Testis (tissue), 2 donors: ENCODE measurements around the gene EHMT1.

Source experiments
- POLR2A ChIP-seq: fragments of 450-650 bp; IDR thresholded peaks from one replicate; pipeline ENCODE4 v1.6.1; 2017; ENCODE audit warnings: antibody characterized with exemption, mild to moderate bottlenecking, moderate library complexity
- TF ChIP-seq, protein P1 (sequence below), 3 experiments: fragments of 450-650 bp in 2 of 3; fragments of 200-600 bp in 1 of 3; sonication (generic) in 1 of 3; IDR thresholded peaks; one replicate each; pipeline ENCODE4 v1.5.1; 2016 to 2019; ENCODE audit warnings: antibody characterized with exemption in 3 of 3, mild to moderate bottlenecking in 2 of 3, moderate library complexity in 1 of 3

DNA sequence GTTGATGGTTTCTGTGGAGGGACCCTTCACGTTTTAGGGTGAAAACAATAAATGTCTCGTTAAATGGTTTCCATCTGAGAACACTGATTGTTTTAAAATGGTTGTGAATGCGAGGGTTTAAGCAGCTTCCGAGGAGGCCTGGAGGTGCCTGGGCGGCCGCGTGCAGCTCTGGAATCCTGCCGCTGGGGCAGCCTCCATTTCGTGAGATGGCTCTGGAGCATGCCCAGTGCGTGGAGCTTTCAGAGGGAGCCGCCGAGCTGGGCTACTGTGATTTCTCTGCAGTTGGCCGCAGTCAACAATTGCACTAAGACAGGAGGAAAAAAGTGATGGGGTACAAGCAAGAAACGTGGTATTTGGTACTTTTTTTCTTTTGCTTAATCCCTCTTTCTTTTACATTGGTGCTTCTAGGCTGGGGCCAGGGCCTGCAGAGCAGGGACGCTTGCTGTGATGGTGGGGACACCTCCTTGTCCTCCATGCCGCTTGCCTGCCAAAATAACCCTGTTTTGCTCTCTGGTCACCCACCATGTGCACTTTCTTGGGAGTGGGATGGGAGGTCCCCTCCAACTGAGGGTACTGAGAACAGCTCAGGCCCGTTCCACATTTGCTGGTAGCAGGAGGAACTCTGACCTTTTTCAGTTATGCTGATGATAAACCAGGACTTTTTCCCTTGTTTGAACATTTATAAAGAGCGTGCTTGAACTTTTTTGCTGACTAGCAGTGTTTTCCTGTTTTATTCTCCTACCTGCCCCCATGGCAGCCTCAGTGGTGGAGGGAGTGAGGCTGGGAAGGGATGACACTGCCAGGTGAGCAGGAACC, 47.1 kb downstream of the EHMT1 start:
- TF ChIP-seq, protein P1, sequence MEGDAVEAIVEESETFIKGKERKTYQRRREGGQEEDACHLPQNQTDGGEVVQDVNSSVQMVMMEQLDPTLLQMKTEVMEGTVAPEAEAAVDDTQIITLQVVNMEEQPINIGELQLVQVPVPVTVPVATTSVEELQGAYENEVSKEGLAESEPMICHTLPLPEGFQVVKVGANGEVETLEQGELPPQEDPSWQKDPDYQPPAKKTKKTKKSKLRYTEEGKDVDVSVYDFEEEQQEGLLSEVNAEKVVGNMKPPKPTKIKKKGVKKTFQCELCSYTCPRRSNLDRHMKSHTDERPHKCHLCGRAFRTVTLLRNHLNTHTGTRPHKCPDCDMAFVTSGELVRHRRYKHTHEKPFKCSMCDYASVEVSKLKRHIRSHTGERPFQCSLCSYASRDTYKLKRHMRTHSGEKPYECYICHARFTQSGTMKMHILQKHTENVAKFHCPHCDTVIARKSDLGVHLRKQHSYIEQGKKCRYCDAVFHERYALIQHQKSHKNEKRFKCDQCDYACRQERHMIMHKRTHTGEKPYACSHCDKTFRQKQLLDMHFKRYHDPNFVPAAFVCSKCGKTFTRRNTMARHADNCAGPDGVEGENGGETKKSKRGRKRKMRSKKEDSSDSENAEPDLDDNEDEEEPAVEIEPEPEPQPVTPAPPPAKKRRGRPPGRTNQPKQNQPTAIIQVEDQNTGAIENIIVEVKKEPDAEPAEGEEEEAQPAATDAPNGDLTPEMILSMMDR (IDR thresholded peaks at IDR 0.05) = no peak
- no peak for TF ChIP-seq POLR2A
